Measurements from ENCODE around the gene CMYA5. TPM values are rescaled to one million over a fixed set of nuclear protein-coding genes. Genes with fewer than 3 reads are reported as not detected.
A peak's percentile ranks its signal among the peaks of the same experiment; 100 is the strongest.

CMYA5 gene
- total RNA-seq, 2 experiments from 2014 or later, result 0.13 to 0.16 TPM

DNA sequence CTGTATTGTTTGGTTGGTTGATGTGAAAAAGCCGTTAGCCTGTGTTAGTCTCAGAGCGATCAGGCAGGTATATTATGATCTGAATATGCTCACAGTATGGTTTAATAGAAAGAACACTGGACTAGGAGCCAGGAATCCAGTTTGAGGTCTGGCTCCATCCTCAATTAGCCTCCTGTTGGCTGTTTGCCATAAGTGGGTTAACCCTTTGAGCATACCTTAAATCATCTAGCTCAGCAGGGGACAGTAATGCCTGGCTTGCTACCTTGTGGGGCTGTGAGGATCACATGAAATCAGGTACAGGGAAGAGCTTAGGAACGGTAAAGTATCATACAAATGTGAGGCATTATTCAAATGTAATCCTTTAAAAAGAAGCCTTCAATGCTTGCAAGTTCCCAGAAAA lies 104.7 kb downstream of the CMYA5 start:
- Mint-ChIP-seq H3K36me3 (ENCODE audit: low read depth) (no peaks in the 10 kb centered on the region), H3K4me1 (ENCODE audit: low read depth) (no peaks in the 10 kb centered on the region), H3K27me3 (peaks cover 2% of the 10 kb centered on the region), H3K27ac (no peak overlapping the region), H3K9me3 (no peaks in the 10 kb centered on the region), H3K4me3 (no peak overlapping the region)
- POLR2A ChIA-PET, result no interaction called here
- intact Hi-C loops (cut with micrococcal nuclease), result no loop called here
- DNase-seq, result no peak
- ATAC-seq, result no peak
- TF ChIP-seq, protein P1, sequence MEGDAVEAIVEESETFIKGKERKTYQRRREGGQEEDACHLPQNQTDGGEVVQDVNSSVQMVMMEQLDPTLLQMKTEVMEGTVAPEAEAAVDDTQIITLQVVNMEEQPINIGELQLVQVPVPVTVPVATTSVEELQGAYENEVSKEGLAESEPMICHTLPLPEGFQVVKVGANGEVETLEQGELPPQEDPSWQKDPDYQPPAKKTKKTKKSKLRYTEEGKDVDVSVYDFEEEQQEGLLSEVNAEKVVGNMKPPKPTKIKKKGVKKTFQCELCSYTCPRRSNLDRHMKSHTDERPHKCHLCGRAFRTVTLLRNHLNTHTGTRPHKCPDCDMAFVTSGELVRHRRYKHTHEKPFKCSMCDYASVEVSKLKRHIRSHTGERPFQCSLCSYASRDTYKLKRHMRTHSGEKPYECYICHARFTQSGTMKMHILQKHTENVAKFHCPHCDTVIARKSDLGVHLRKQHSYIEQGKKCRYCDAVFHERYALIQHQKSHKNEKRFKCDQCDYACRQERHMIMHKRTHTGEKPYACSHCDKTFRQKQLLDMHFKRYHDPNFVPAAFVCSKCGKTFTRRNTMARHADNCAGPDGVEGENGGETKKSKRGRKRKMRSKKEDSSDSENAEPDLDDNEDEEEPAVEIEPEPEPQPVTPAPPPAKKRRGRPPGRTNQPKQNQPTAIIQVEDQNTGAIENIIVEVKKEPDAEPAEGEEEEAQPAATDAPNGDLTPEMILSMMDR (IDR thresholded peaks at IDR 0.05), result no peak
- CTCF ChIA-PET, result no interaction called here

DNA sequence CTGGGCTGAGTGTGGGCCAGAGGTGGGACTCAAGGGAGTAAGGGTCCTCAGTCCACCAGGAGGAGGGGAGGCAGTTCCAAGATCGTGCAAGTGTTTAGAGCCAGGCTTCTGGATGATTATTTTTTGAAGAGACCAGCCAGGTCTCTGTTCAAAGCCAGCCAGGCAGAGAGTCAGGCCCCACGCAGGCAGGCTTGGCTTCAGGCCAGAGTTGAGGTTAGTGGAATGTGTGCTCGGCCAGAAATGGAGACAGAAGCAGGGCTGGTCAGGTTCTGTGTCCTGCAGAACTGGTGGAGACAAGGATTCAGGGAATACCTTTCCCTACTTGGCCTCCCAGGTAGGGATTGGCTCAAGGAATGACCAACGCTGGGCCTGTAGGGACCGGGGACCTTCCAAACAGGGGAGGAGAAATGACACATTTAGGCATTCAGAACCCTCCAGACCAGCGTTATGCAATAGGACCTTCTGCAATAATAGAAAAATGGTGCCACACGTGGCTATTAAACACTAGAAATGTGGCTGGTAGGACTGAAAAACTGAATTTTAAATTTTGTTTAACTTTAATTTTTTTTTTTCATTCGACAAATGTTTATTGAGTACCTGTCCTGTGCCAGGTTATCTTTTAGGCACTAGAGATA lies 106.2 kb downstream of the CMYA5 start:
- Mint-ChIP-seq H3K36me3 (ENCODE audit: low read depth) (no peaks in the 10 kb centered on the region), H3K4me3 (no peak overlapping the region), H3K27me3 (no peaks in the 10 kb centered on the region), H3K27ac (no peak overlapping the region), H3K9me3 (no peaks in the 10 kb centered on the region), H3K4me1 (ENCODE audit: low read depth) (peaks cover under 1% of the 10 kb centered on the region)
- TF ChIP-seq, protein P1 (IDR thresholded peaks at IDR 0.05), result no peak
- DNase-seq, result no peak
- ChIA-PET POLR2A (no interaction called here), CTCF (no interaction called here)
- intact Hi-C loops (cut with micrococcal nuclease), result no loop called here
- no peak for ATAC-seq

DNA sequence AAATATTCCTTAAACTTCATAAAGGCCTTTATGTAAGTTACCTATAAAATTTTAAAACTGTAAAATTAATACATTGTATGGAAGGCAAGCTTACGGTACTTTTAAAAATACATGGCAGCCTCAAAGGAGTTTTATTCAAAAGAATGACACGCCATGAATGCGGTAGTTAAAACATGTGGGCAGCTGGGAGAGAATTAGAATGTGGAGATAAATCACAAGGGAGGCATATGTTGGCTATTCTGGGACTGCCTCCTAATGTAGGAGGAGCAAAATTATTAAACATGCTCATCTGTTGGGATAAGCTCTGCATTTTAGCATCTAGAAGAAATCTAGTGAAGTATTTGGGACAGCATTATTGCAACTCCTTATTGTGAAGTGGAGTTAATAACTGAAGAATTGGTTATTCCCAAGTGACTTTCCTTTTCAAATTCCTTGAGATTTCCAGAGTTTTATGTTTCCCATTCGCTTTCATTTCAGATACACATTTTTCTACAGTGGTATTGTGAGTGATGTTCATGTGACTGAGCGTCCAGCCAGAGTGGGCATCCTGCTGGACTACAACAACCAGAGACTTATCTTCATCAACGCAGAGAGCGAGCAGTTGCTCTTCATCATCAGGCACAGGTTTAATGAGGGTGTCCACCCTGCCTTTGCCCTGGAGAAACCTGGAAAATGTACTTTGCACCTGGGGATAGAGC lies 109.4 kb downstream of the CMYA5 start:
- POLR2A ChIA-PET, result no interaction called here
- Mint-ChIP-seq H3K36me3 (ENCODE audit: low read depth) (no peaks in the 10 kb centered on the region), H3K4me3 (no peak overlapping the region), H3K4me1 (ENCODE audit: low read depth) (peaks cover 16% of the 10 kb centered on the region), H3K27ac (no peak overlapping the region), H3K27me3 (no peaks in the 10 kb centered on the region), H3K9me3 (no peaks in the 10 kb centered on the region)
- no peak for ATAC-seq
- CTCF ChIA-PET, result no interaction called here
- TF ChIP-seq, protein P1 (IDR thresholded peaks at IDR 0.05), result no peak
- intact Hi-C loops (cut with micrococcal nuclease), result no loop called here
- DNase-seq, result no peak

DNA sequence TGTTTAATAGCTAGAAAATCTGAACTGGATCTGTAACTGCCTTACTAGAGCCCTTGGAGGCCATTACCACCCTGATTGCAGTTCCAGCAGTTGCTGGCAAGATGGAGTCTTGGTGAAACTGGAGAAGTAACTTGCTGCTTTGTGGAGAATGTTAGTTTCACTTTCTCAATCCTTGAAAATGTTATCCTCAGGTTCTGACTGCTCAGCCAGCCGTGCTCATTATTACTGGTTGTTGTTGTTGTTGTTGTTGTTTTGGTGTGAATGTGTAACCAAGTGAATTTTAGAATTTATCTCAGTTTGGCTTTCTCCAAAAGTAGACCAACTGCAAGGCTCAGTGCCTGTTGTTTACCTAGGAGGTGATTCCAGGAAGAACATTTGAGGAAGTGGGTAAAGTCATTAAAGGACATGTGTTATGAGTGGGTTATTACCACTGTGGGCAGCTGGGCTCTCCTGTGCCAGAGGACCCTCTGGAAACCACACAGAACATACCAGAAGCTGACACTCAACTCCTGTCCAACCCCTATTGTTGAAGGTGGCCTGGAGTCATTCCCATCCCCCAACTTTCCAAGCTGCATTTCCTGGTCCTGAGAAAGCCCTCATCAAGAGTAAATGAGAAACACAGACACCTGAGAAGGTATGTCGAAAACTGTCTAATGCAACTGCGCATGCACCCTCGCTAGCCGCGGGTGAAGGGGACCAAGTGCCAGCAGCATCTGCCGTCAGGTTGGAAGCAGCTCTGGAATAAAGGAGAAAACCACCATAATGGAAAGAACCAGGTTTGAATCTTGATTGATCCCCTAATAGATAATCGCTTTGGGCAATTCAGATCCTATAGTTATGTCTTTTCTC lies 111.6 kb downstream of the CMYA5 start:
- Mint-ChIP-seq H3K27ac (no peak overlapping the region), H3K9me3 (no peaks in the 10 kb centered on the region), H3K27me3 (no peaks in the 10 kb centered on the region), H3K4me3 (no peak overlapping the region), H3K4me1 (ENCODE audit: low read depth) (peaks cover 16% of the 10 kb centered on the region), H3K36me3 (ENCODE audit: low read depth) (no peaks in the 10 kb centered on the region)
- intact Hi-C loops (cut with micrococcal nuclease), result no loop called here
- TF ChIP-seq, protein P1 (IDR thresholded peaks at IDR 0.05), result no peak
- ATAC-seq (peak; percentile 61), DNase-seq (no peak)
- ChIA-PET POLR2A (no interaction called here), CTCF (interaction anchor here (0.9 to 2.2 kb wide), 4 partner anchors 27 to 242 kb away, joined by 3 to 8 read pairs (median 3); no protein-coding TSS in a partner anchor)
